Endodermal cell (in vitro differentiated cells): ENCODE results near the gene JADE1. TPM values are rescaled to one million over a fixed set of nuclear protein-coding genes. Genes with fewer than 3 reads are reported as not detected.

ENCODE experiments used
- DNase-seq: peaks from one replicate; pipeline ENCODE4 v3.0.0-alpha.2; 2017
- H3K27ac ChIP-seq: 2 replicates; pipeline ENCODE4 v1.5.1; 2013; ENCODE audit warnings: mild to moderate bottlenecking, low read depth, low read length, moderate library complexity
- H3K27me3 ChIP-seq: 2 replicates; pipeline ENCODE4 v1.6.1; 2013; ENCODE audit warnings: mild to moderate bottlenecking, low read length, moderate library complexity; ENCODE audit not compliant: insufficient read depth, control insufficient read depth, poor library complexity, severe bottlenecking
- H3K36me3 ChIP-seq: 2 replicates; pipeline ENCODE4 v1.7.0; 2013; ENCODE audit warnings: mild to moderate bottlenecking, low read length, moderate library complexity; ENCODE audit not compliant: control insufficient read depth, insufficient read depth
- H3K4me1 ChIP-seq: one replicate; pipeline ENCODE4 v1.7.0; 2013; ENCODE audit warnings: low read length; ENCODE audit not compliant: control insufficient read depth, insufficient read depth
- H3K4me3 ChIP-seq: 2 replicates; pipeline ENCODE4 v1.5.1; 2013; ENCODE audit warnings: mild to moderate bottlenecking, low read length, moderate library complexity
- H3K9ac ChIP-seq: 2 replicates; pipeline ENCODE4 v1.6.1; 2013; ENCODE audit warnings: mild to moderate bottlenecking, low read length, moderate library complexity; ENCODE audit not compliant: poor library complexity, severe bottlenecking; ENCODE audit errors: extremely low read depth
- H3K9me3 ChIP-seq: 2 replicates; pipeline ENCODE4 v1.6.1; 2013; ENCODE audit warnings: mild to moderate bottlenecking, low read length, moderate library complexity; ENCODE audit not compliant: control insufficient read depth
- H3K27ac Mint-ChIP-seq: 2 replicates; pipeline ENCODE4 v1.8.0; 2020; ENCODE audit warnings: mixed read lengths
- H3K27me3 Mint-ChIP-seq: 2 replicates; pipeline ENCODE4 v1.8.0; 2021; ENCODE audit warnings: mild to moderate bottlenecking, mixed read lengths; ENCODE audit not compliant: insufficient read depth
- H3K36me3 Mint-ChIP-seq: 2 replicates; pipeline ENCODE4 v1.8.0; 2020; ENCODE audit warnings: low read depth, mixed read lengths
- H3K4me1 Mint-ChIP-seq: 2 replicates; pipeline ENCODE4 v1.8.0; 2020; ENCODE audit warnings: mixed read lengths
- H3K4me3 Mint-ChIP-seq: 2 replicates; pipeline ENCODE4 v1.8.0; 2020; ENCODE audit warnings: mild to moderate bottlenecking, moderate library complexity, mixed read lengths
- H3K9me3 Mint-ChIP-seq: 2 replicates; pipeline ENCODE4 v1.8.0; 2020; ENCODE audit warnings: mild to moderate bottlenecking, mixed read lengths
- CTCF ChIP-seq: fragments of 200-600 bp; sonication (generic); conservative IDR thresholded peaks from 2 replicates; pipeline ENCODE4 v1.5.0; 2021; ENCODE audit warnings: antibody characterized with exemption, mild to moderate bottlenecking
- WGBS, 2 experiments: methylation state at CpG; one replicate each; pipeline versions ENCODE4 v1.1.5 to v1.1.7; 2013; ENCODE audit warnings: missing lambda C conversion rate in 2 of 2, mixed read lengths in 1 of 2; ENCODE audit not compliant: insufficient coverage in 1 of 2, insufficient read length in 1 of 2; 5-methylcytosine and 5-hydroxymethylcytosine counted together
- total RNA-seq, 2 donors: library from RNA; stranded (reverse); fragmentation: NEBNext Ultra II Directional in 1 of 2; extraction: Animal tissue kit (Norgen Biotek cat#: 25700) in 1 of 2; gene quantifications; 2 replicates in 1 of 2; 3 replicates in 1 of 2; pipeline ENCODE4 v1.2.1, GENCODE V29; 2021

Gene JADE1
- total RNA-seq, 2 donors from 2014 or later, result 48.5 to 50.8 TPM

- DNase-seq, result no peak
- Histone ChIP-seq H3K27ac (no peak overlapping the region), H3K4me1 (no peaks in the 10 kb centered on the region), H3K27me3 (peaks cover 8% of the 10 kb centered on the region), H3K9me3 (no peaks in the 10 kb centered on the region), H3K9ac (no peak overlapping the region), H3K36me3 (no peaks in the 10 kb centered on the region), H3K4me3 (no peak overlapping the region)
- Mint-ChIP-seq H3K27ac (no peak overlapping the region), H3K27me3 (peaks cover 67% of the 10 kb centered on the region), H3K36me3 (no peaks in the 10 kb centered on the region), H3K4me3 (no peak overlapping the region), H3K4me1 (peaks cover 17% of the 10 kb centered on the region), H3K9me3 (no peaks in the 10 kb centered on the region)
- TF ChIP-seq CTCF, result no peak
- WGBS, 2 experiments, result 63% methylated on average over 1 of the region's 1 CpG; no CpG with 5 or more reads in 1 of the 2 experiments
Measured at GRCh38 chr4:128780688-128781087, 28.8 kb upstream of the JADE1 start.

GRCh38 chr4:128782076-128782715, 27.3 kb upstream of the JADE1 start:
- Mint-ChIP-seq H3K27me3 (peaks cover 55% of the 10 kb centered on the region), H3K4me3 (no peak overlapping the region), H3K9me3 (no peaks in the 10 kb centered on the region), H3K27ac (no peak overlapping the region), H3K4me1 (peaks cover 7% of the 10 kb centered on the region), H3K36me3 (no peaks in the 10 kb centered on the region)
- Histone ChIP-seq H3K9me3 (no peaks in the 10 kb centered on the region), H3K4me3 (no peak overlapping the region), H3K4me1 (no peaks in the 10 kb centered on the region), H3K27ac (no peak overlapping the region), H3K27me3 (peaks cover 8% of the 10 kb centered on the region), H3K36me3 (no peaks in the 10 kb centered on the region), H3K9ac (no peak overlapping the region)
- WGBS, 2 experiments, result 85 to 86% methylated on average over 3 of the region's 3 CpGs
- DNase-seq, result peak; percentile 78
- TF ChIP-seq CTCF, result peak; percentile 63

GRCh38 chr4:128782875-128783614, 26.5 kb upstream of the JADE1 start:
- 83 to 94% methylated on average over 3 to 12 of the region's 12 CpGs for WGBS, 2 experiments
- no peak overlapping the region for H3K4me3 Mint-ChIP-seq
- H3K27ac Mint-ChIP-seq, result no peak overlapping the region
- H3K9me3 Mint-ChIP-seq, result no peaks in the 10 kb centered on the region
- Histone ChIP-seq H3K27me3 (peaks cover 8% of the 10 kb centered on the region), H3K9me3 (no peaks in the 10 kb centered on the region), H3K27ac (no peak overlapping the region), H3K4me3 (no peak overlapping the region), H3K9ac (no peak overlapping the region), H3K36me3 (no peaks in the 10 kb centered on the region), H3K4me1 (no peaks in the 10 kb centered on the region)
- TF ChIP-seq CTCF, result no peak
- DNase-seq, result no peak
- peaks cover 7% of the 10 kb centered on the region for H3K4me1 Mint-ChIP-seq
- no peaks in the 10 kb centered on the region for H3K36me3 Mint-ChIP-seq
- H3K27me3 Mint-ChIP-seq, result peaks cover 50% of the 10 kb centered on the region
